Germinal center (tissue), 1 donor: ENCODE results near the gene ITGB7.

Experiments
- DNase-seq: peaks from one replicate; pipeline ENCODE4 v3.0.0; 2012; ENCODE audit warnings: mixed read lengths, low spot score

Gene ITGB7

DNA sequence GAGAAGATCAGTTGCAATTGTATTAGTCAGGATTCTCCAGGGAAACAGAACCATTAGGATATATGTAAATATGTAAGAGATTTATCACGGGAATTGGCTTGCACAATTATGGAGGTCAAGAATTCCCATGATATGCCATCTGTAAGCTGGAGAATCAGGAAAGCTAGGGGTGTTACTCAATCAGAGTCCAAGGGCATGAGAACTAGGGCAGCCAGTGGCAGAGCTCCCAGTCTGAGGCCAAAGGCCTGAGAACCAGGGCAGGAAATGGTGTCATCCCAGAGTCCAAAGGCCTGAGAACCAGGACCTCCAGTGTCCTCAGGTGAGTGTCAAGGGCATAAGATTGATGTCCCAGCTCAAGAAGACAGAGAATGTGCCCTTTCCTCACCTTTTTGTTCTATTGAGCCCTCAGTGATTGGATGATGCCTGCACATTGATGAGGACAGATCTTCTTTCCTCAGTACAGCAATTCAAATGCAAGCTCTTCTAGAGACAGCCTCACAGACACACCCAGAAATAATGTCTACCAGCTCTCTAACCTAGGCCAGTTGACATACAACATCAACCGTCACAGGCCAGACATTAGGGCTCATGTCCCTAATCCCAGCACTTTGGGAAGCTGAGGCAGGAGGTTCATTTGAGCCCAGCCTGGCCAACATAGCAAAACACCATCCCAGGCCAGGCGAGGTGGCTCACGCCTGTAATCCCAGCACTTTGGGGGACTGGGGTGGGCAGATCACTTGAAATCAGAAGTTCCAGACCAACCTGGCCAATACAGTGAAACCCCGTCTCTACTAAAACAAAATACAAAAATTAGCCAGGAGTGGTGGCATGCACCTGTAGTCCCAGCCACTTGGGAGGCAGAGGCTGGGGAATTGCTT lies 61.4 kb downstream of the ITGB7 start:
- no peak for DNase-seq

DNA sequence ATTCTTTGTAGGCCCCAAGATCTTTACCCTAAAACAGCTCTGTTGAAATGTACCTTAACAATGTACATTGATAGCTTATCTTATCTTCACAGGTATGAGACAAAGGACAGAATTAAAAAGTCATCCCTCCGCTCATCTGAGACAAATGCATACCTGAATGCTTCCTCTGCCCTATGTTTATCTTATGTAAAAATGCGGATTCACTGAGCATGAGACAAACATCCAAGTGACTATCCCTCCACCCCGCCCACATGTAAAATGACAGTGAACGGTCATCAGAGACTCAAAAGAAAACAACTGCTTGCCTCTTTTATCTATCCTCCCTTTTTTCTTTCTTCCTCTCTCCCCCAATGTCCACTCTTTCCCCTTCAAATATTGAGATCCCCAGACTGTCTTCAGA lies 63.7 kb downstream of the ITGB7 start:
- no peak for DNase-seq
